GM18507 (cell line): ENCODE results near the gene NDUFB11.
A peak's percentile ranks its signal among the peaks of the same experiment; 100 is the strongest.
"Not testable (repeated sequence)": the region's sequence is repeated elsewhere in the genome, so short reads cannot be mapped to it uniquely, and the experiment has no call there.

Experiments
- DNase-seq: peaks from one replicate; pipeline ENCODE4 v3.0.0; 2011; ENCODE audit warnings: low read depth; ENCODE audit not compliant: insufficient read length; ENCODE audit errors: extremely low spot score
- FAIRE-seq: peaks from 2 replicates; lab custom pipeline; 2011; peaks lifted over from hg19 to GRCh38; lab: Jason Lieb, UNC

Gene NDUFB11

DNA sequence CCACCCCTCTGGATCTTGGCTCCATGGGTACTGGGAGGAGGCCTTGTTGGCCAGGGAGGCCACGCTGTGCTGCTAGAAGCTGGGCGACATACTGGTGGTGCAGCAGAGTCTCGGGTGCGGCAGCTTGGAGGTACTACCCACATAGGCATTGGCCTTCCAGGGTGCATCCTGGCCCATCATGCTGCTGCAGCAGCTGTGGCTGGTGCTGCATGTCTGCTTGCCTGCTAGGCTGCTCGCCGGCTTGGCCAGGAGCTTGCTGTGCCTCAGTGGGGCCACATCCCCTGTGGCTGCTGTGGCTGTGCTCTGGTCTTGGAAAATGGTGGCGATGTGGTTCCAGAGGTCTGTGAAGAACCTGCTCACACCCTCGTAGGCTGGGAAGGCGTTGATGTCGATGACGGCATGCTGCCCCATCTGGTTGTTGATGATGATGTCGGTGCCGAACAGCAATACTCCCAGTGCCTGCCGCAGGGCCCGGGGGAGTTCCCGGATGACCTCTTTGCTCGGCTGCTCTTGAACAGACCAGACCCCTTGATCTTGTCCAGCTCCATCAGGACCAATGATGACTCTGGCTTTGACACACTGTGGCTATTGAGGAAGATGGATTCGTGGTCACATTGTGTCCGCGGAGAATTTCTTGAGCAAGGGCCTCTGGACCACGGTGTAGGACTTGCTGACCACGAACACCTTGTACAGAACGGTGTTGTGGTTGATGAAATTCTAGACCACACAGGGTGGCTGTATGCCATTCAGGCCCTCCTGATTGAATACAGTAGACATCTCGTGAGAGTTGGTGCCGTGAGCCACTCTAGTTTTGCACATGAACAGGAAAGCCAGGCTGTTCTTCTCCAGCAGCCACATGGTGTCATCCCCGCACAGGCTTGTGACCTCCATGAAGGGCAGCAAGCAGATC is 12.4 kb upstream of the NDUFB11 start:
- DNase-seq (no peak), FAIRE-seq (no peak)

DNA sequence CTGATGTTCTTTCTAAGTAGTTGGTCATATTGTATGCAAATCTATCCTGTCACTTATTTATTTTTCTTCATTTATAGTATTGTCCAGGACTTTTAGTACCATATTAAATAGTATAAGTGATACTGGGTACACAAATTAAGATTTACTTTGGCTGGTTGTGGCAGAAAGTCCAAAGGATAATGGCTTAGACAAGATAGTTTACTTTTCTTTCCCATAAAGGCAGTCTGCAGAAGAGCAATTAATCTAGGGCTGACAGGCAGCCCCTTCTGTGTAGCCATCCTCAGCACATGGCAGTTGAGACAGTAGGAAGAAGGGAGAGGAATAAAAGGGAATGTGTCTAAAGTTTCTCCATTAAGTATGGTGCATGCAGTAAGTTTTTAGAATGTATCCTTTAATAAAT is 6.9 kb upstream of the NDUFB11 start:
- FAIRE-seq (no peak), DNase-seq (no peak)

DNA sequence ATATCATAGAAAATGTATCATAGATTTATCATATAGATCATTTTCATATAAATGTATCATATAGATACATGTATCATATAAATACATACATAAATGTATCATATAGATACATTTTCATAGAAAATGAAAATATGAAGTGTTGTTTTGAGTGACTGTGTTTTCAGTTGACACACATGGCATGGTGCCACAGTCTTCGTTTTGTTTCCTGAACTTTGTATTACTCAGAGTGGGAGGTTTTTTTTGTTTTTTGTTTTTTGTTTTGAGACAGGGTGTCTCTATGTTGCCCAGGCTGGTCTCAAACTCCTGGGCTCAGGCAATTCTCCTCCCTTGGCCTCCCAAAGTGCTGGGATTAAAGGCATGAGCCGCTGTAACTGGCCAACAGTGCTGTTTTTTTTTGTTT is 4.4 kb upstream of the NDUFB11 start:
- FAIRE-seq: no peak
- no peak for DNase-seq

DNA sequence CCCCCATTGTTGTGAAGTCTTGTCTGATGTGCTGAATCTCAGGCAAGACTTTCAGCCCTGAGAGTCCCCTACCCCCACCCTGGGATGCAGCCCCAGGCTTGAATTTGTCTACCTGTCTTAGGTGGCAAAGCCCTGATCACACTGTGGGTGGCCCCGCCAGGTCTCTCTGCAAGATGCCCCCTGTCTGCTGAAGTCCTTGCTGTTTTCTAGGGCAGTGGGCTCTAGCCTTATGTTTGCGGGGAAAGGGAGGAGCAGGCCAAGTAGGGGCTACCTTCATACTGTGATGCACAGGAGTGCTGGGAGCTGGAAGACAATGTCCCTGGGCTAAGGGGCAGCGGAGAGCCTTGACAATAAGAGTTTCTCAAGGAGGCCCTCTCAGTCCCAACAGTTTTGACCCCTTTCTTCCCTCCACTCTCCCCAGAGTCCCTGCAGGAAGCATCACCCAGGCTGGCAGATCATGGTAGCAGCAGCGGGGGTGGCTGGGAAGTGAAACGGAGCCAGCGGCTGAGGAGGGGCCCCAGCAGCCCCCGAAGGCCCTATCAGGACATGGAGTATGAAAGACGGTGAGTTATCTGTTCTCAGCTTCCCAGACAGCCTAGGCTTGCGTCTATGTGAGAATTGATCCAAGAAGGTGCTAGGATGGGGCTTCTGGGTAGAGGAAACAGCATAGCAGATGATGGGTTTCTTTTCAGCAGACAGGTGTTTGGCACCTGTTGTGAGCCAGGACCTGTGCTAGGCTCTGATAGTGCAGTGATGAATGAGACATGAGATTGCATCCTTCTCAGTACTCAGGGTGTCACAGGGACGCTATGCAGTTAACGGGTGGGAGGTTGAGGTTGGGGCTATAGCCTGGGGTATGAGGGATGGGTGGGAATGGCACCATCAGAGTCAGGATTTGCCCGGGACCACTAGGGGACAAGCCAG is 2.7 kb upstream of the NDUFB11 start:
- DNase-seq (no peak), FAIRE-seq (no peak)

- FAIRE-seq (no peak), DNase-seq (no peak)
Measured at GRCh38 chrX:47146121-47146935, 1.8 kb upstream of the NDUFB11 start.

DNA sequence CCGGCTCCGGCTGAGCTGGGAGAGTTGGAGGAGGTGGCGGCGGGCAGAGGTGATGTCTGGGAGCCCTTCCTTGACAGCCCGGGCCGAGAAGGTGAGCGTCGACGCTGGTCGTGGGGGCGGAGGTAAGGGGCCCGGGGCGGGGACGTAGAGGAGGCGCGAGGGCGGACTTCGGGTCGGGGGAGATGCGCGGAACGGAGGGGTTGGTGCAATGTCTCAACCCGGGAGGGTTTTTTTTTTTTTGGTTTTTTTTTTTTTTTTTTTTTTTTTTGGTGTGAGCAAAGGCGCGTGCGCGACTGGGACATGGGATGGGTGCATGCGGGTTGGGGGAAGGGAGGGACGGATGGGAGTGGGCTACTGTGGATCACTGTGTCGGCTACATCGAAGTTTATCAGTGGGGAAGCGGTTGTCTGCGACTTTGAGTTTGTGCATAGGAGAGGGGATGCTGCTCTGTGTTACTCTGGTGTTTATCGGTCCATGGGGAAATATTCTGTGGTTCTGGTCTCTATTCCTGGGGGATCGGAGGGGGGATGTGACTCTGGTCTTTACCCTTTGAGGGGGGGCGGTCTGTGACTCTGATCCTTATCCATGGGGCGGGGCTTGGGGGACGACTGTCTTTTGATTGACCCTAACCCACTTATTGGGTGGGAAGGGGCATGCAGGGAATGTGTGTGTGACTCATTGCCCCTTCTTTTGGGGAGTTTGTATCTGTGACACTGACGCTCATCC is 1.1 kb upstream of the NDUFB11 start:
- peak; percentile 42 for FAIRE-seq
- DNase-seq: no peak

- FAIRE-seq (peak; percentile 44), DNase-seq (peak; percentile 37)
Measured at GRCh38 chrX:47143894-47144625, 442 bp downstream of the NDUFB11 start.

DNA sequence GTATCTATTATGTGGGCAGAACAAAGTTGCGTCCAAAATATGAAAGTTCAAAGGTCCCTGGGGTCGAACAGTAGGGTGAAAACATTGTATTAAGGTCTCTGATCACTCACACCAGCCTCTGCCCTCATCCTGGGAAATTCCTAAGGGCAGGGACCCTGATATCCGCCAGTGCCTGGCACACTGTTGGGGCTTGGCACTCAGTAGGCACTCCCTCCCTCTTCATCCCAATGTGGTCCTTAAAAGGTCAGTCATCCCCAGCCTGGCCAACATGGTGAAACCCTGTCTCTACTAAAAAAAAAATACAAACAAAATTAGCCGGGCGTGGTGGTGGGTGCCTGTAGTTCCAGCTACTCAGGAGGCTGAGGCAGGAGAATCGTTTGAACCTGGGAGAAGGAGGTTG is 6.3 kb downstream of the NDUFB11 start:
- FAIRE-seq: no peak
- DNase-seq: no peak

- not testable (repeated sequence) for DNase-seq, FAIRE-seq
Measured at GRCh38 chrX:47135650-47136049, 8.9 kb downstream of the NDUFB11 start.

DNA sequence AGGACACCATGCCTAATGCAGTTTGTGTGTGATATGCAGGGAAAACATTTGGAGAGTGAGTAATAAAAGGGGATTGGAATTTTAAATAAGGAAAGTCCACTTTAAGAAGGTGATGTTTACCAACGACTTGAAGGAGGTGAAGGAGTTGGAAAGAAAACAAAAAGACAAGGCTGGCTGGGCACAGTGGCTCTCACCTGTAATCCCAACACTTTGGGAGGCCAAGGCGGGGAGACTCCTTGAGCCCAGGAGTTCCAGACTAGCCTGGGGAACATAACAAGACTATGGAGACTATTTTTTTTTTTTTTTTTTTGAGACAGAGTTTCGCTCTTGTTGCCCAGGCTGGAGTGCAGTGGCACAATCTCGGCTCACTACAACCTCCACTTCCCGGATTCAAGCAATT is 11.0 kb downstream of the NDUFB11 start:
- FAIRE-seq: no peak
- no peak for DNase-seq

- DNase-seq (no peak), FAIRE-seq (no peak)
Measured at GRCh38 chrX:47129899-47130358, 14.6 kb downstream of the NDUFB11 start.

- DNase-seq: peak; percentile 64
- FAIRE-seq: peak; percentile 97
Measured at GRCh38 chrX:47129157-47129898, 15.2 kb downstream of the NDUFB11 start.

GRCh38 chrX:47124466-47124865 is 20.0 kb downstream of the NDUFB11 start:
- FAIRE-seq, DNase-seq: not testable (repeated sequence)

DNA sequence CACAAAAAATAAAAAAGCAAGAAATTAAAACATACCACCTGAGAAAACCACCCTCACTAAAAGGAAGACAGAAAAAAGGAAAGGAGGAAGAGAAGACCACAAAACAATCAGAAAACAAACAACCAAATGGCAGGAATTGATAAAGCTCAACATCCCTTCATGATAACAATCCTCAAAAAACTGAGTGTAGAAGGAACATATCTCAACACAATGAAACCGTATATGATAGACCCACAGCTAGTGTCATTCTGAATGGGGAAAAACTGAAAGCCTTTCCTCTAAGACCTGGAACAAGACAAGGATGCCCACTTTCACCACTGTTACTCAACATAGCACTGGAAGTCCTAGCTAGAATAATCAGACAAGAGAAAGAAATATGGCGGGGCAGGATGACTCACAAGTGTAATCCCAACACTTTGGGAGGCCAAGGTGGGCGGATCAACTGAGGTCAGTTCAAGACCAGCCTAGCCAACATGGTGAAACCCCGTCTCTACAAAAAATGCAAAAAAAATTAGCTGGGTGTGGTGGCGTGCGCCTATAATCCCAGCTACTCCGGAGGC is 27.9 kb downstream of the NDUFB11 start:
- FAIRE-seq: peak; percentile 21
- DNase-seq: not testable (repeated sequence)

- FAIRE-seq (no peak), DNase-seq (no peak)
Measured at GRCh38 chrX:47112316-47112954, 32.1 kb downstream of the NDUFB11 start.

DNA sequence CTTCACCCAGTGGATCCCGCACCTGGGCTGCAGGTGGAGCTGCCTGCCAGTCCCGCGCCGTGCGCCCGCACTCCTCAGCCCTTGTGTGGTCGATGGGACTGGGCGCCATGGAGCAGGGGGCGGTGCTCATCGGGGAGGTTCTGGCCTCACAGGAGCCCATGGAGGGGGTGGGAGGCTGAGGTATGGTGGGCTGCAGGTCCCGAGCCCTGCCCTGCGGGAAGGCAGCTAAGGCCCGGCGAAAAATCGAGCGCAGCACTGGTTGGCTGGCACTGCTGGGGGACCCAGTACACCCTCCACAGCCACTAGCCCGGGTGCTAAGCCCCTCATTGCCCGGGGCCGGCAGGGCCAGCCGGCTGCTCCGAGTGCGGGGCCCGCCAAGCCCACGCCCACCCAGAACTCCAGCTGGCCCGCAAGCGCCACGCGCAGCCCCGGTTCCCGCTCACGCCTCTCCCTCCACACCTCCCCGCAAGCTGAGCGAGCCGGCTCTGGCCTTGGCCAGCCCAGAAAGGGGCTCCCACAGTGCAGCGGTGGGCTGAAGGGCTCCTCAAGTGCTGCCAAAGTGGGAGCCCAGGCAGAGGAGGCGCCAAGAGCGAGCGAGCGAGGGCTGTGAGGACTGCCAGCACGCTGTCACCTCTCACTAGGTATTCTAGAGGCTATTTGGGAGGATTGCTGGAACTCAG is 33.4 kb downstream of the NDUFB11 start:
- FAIRE-seq, DNase-seq: not testable (repeated sequence)
